ENCODE measurements around the gene GIGYF1. TPM values are rescaled to one million over a fixed set of nuclear protein-coding genes. Genes with fewer than 3 reads are reported as not detected.

Gene GIGYF1
- polyA plus RNA-seq, 3 donors: 44.1 to 63.6 (median 52.7) TPM

DNA sequence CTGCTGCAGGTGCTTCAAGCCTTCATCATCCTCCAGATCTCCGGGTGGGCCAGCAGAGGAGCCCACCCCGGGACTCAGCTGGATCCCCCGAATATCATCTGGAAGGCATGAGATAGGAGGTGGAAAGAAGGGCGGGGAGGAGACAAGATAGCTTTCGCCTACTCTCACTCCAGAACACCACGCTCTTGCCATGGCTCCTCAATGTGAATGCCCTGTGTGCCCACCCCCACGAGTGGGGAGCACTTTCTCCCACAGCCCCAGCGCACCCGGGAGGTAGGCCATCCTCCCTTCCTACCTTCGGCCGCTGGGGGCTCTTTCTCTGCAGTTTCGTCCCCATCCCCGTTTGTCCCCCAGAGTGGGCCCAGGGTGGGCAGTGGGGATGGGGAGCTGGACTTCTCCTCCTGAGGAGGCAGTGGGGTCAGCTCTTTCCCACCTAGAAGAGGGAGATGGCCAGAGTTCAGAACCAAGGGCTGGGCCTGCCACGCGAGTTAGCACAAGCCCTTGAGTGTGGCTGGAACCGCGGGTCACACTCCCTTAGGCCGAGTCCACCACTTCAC is 8.9 kb downstream of the GIGYF1 start:
- DNase-seq: no peak

DNA sequence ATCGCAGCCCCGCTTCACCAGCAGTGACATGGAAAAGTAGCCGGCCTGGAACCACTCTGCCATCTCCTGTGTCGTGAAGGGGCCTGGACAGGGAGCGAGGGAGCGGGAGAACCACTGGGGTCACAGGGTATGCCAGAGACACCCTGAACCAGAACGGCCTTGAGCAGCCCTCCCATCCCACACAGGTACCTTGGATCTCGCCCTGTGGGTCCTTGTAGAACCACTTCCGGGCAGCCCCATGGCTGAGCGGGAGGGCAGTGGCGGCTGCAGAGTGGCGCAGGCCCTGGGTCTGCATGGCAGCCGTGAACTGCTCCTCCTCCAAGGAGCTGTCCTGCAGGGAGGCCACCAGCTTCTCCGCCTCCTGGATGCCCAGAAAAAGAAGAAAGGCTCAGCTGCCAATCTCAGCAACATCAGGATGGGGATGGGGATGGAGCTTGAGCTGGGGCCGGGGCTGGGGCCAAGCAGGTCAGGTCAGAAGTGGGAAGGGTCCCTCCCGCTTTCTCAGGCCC is 9.5 kb downstream of the GIGYF1 start:
- no peak for DNase-seq

DNA sequence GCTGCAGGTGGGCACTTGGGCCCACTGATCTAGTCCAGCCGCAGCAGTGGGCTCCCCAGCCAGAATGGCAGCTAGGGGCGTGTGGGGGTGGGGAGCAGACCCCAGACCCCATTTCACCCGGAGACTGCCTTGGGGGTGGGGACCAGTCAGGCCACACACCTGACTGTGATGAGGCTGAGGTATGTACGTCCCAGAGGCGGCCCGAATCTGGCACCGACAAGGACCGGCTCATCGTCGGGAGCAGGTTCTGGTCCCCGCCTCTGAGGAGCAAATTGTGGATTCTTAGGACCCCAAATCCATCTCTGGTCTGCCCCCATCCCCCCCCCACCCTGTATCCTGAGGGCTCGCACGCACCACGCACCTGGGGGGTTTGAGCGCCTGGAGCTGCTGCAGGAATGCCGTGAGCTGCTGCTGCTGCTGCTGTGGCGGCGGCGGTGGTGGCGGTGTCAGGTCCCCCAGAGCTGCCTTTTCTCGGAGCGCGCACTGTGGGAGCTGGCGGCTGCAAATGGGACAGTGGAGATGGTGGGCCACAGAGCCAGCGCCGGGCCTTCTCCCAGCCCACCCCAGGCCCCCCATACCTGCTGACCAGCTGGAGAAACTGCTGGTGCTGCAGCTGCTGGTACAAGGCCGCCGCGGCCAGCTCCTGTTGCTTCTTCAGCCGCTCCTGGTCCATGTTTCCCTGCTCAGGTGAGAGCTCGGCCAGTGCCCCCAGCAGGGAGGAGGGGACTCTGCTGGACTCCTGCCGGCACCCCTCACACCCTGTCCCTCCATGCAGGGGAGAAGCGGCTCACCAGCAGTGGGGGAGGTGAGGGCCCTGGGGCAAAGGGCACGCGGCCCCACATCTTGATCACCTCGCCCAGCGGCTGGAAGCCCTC is 10.2 kb downstream of the GIGYF1 start:
- DNase-seq: no peak

DNA sequence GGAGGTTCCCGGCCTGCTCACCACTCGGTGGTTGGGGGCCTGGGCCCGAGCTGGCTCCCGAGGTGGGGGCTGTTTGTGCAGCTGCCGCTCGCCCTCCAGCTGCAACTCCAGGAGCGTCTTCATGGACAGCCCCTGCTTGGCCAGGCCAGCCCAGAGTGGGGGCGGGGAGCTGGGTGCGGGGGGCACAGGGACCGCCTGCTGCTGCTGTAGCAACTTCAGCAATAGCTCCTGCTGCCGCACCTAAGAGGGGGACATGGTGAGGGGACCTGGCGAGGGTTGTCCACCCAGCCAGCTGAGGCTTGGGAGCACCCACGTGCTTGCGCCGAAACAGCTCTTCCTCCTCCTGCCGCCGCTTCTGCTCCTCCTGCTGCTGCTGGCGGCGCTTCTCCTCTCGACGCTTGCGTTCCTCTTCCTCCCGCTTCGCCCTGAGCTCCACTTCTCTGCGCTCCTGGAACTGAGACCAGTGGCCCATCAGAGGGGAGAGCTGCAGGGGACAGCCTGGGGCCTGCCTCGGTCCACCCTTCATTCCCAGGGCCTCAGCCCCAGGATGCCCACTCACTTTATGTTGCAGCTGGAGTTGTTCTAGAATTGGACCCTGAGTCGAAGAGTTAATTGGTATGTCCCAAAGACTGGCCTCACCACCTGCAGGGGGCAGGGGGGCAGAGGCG is 10.9 kb downstream of the GIGYF1 start:
- DNase-seq: no peak

GRCh38 chr7:100682228-100682741 is 11.8 kb downstream of the GIGYF1 start:
- no peak for DNase-seq

GRCh38 chr7:100681491-100682227 is 12.4 kb downstream of the GIGYF1 start:
- DNase-seq: no peak

DNA sequence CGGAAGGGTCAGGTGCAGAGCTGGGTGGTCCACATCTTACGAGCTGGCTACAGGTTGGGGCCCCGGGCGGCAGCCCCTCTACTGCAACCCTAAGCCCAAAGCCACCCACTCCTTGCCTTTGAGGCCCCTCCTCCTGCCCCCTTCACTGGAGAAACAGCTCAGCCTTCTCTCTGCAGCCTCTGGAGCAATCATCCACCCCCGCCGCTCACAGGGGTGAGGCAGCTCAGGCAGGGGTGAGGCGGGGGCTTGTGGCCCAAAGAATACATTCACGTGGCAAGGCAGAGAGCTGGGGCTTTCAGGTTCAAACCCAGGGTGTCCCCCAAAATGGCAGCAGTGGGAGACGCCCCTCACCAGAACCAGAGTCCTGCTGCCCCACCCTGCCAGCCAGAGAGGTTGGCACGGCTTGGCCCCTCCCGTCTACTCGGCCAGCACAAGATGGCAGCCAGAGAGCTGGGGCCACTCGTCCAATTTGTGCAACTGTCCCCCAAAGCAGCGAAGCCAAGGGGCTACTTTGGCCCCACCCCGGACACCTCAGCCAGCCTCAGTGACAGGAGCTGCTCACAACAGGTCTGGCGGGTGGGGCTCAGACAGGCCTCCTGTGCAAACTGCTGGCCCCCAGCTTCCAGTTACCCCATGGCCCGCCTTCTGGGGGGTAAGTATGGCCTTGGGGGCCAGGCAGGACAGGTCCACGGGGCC is 13.3 kb downstream of the GIGYF1 start:
- DNase-seq: no peak

GRCh38 chr7:100679927-100680575 is 14.0 kb downstream of the GIGYF1 start:
- no peak for DNase-seq

- no peak for DNase-seq
Measured at GRCh38 chr7:100679129-100679926, 14.7 kb downstream of the GIGYF1 start.

DNA sequence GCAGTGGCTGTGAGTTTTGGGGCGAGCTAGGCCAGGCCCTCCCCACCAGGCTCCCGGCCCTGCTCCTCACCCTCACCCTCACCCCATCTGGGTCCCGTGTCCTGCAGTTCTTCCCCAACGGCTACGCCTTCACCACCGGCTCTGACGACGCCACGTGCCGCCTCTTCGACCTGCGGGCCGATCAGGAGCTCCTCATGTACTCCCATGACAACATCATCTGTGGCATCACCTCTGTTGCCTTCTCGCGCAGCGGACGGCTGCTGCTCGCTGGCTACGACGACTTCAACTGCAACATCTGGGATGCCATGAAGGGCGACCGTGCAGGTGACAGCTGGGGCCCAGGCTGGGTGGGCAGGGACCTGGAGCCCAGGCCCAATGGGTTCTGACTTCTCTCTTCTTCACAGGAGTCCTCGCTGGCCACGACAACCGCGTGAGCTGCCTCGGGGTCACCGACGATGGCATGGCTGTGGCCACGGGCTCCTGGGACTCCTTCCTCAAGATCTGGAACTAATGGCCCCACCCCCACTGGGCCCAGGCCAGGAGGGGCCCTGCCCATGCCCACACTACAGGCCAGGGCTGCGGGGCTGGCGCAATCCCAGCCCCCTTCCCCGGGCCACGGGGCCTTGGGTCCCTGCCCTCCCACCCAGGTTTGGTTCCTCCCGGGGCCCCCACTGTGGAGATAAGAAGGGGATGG is 15.6 kb downstream of the GIGYF1 start:
- DNase-seq: no peak

- no peak for DNase-seq
Measured at GRCh38 chr7:100677308-100678267, 16.5 kb downstream of the GIGYF1 start.

DNA sequence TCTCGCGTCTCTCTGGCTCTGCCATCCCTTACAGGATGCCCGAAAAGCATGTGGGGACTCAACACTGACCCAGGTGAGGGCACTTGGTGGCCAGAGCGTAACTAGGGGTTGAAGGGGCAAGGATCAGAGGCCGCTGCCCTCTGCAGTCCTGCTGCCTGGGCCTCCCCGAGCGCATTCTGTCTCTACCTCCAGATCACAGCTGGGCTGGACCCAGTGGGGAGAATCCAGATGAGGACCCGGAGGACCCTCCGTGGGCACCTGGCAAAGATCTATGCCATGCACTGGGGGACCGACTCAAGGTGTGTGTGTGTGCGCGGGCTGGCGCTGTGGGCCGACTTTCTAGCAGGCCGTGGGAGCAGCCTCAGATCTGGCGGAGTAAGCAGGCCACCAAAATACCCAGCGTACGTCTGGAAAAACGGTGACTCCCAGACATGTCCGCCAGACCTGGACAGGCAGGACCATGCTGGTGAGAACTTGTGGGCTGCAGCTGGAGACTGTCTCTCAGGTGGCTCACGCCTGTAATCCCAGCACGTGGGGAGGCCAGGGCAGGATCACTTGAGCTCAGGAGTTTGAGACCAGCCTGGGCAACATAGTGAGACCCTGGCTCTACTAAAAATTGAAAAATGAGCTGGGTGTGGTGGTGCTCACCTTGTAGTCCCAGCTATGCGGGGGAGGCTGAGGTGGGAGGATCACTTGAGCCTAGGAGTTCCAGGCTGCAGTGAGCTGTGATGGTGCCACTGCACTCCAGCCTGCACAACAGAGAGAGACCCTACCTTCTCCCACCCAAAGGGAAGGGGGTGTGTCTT is 17.3 kb downstream of the GIGYF1 start:
- no peak for DNase-seq

- peak; percentile 66 for DNase-seq
Measured at GRCh38 chr7:100675581-100676350, 18.3 kb downstream of the GIGYF1 start.

GRCh38 chr7:100675105-100675451 is 19.0 kb downstream of the GIGYF1 start:
- DNase-seq: no peak

GRCh38 chr7:100674411-100675104 is 19.5 kb downstream of the GIGYF1 start:
- DNase-seq: no peak

GRCh38 chr7:100673942-100674410 is 20.1 kb downstream of the GIGYF1 start:
- DNase-seq: no peak

Data from renal pelvis (tissue), 4 donors.